HG02763 (cell line): ENCODE results near the gene PRRG2.
A peak's percentile ranks its signal among the peaks of the same experiment; 100 is the strongest.

Experiments
- ATAC-seq: cut with Tn5 transposase; IDR thresholded peaks from one replicate; pipeline ENCODE4 v1.9.1; 2021; ENCODE audit warnings: mild to moderate bottlenecking, moderate library complexity; ENCODE audit not compliant: unreplicated experiment

Gene PRRG2

DNA sequence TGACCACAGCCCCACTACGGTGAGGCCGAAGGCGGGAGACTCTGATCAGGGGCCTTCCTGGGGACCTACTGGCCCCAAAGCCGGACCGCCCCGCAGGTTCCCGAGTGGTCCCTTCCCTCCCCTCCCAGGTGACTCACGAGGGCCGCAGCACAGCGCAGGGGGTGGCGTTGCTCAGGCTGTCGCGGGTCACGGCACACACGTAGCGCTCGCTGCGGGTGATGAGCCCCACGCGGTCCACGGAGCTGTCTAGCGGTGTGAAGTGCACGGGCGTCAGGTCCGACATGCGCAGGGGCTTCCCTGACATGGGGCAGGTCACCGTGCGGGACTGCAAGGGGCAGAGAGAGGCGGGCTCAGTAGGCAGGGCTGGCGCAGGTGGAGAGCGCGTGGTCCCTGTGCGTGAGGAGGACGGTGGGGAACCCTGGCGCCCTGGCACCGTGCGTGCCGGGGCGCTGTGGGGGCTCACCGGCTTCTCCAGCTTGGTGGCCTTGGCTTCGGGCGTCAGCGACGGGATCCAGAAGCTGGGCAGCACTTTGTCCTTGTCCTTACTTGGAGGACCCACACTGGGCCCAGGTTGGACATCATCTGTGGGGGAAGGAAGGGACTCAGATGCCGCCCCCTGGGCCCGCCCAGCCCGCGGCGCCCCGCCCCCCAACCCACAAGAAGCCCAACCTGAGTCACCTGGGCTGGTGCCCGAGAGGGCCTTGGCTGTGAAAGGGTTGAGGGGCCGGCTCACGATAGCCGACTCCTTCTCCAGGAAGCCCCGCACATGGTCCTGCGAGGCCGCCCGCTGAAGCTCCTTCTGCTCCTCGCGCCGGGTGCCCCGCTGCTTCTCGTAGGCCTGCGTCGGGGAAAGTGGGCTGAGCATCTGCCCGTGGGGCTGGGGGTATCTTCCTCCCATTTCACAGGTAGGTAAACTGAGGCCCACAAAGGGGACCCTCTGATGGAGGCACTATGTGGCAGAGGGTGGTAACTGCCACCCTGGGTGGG is 24.4 kb upstream of the PRRG2 start:
- ATAC-seq = no peak

DNA sequence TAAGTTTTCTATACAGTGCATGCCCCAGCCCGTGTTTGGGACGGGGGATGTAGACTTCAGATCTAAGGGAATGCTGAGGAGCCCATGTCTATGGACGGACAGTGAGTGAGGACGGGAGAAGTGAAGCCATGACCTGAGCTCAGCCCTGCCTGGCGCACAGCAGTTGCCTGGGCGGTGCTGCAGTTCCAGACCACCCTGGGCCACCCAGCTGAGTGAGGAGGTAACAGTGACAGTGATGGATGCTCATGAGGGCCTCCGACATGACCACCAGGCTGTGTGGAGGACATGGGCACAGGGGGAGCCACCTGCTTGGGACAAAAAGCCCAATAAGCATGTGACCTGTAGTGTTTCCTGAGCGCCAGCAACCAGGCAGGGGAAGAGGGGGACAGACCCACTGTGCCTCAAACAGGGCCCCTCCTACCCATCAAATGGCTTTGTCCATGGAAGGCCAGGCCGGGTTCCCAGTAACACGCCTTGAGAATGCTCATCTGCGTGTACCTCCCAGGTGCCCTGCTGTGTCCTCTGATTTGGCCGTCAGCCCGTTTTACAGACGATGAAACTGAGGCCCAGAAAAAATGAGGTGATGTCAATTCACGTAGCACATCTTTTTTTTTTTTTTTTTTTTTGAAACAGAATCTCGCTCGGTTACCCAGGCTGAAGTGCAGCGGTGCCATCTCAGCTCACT is 23.3 kb upstream of the PRRG2 start:
- no peak for ATAC-seq

GRCh38 chr19:49558591-49558990 is 22.5 kb upstream of the PRRG2 start:
- ATAC-seq = no peak

DNA sequence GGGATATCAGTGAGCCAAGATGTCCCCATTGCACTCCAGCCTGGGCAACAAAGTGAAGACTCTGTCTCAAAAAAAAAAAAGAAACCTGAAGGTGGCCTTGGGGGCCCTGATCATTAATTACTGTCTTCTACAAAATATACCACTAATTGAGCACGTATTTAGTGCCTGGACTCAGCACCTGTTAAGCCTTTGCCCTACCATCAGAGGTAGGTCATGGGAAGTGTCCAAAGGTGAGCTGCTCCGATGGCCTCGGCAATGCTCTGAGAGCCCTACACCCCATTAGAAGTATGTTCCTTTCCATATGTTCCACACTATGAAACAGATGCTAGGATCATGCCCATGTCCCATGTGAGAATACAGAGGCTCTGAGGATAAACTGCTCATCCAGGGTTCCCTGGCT is 21.7 kb upstream of the PRRG2 start:
- no peak for ATAC-seq

GRCh38 chr19:49559928-49560327 is 21.2 kb upstream of the PRRG2 start:
- no peak for ATAC-seq

- ATAC-seq = no peak
Observed at GRCh38 chr19:49560358-49560900, 20.7 kb upstream of the PRRG2 start.

DNA sequence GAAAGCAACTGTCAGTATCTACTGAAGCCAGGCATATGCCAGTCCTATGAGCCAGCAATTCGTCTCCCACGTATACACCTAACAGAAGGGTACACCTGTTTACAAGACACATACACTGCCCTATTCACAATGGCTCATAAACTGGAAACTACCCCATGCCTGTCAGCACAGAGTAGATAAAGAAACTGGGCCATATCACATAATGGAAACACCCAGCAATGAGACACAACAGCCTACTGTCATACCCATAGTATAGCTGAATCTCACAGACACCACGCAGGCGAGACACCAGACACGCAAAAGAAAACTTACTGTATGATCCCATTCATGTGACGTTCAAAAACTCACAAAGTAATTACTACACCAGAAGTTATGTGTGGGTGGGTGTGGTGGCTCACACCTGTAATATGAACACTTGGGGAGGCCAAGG is 16.5 kb upstream of the PRRG2 start:
- no peak for ATAC-seq

- ATAC-seq = no peak
Observed at GRCh38 chr19:49565261-49565660, 15.9 kb upstream of the PRRG2 start.

GRCh38 chr19:49566302-49566701 is 14.8 kb upstream of the PRRG2 start:
- no peak for ATAC-seq

- ATAC-seq = no peak
Observed at GRCh38 chr19:49567861-49568441, 13.2 kb upstream of the PRRG2 start.

GRCh38 chr19:49570138-49570856 is 10.8 kb upstream of the PRRG2 start:
- no peak for ATAC-seq

DNA sequence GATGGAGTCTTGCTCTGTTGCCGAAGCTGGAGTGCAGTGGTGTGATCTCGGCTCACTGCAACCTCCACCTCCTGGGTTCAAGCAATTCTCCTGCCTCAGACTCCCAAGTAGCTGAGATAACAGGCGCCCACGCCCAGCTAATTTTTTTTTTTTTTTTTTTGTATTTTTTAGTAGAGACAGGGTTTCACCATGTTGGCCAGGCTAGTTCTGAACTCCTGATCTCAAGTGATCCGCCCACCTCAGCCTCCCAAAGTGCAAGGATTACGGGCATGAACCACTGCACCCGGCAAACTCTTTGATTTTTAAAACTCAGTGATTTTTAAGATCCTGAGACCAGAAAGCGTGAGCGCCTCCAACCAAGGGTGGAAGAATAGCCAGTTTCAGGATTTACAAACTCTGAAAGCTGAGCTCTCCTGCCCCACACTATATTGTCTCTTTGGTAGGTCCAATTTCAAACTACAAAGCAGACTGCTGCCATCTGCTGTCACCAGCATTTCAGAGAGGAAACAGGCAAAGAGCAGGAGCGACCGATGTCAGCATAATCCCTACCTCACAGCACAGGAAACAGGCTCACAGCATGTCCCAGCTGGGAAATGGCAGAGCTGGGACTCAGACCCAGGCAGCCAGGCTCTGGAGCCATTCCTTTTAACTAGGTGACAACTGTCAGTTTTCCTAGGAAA is 10.0 kb upstream of the PRRG2 start:
- ATAC-seq = no peak

DNA sequence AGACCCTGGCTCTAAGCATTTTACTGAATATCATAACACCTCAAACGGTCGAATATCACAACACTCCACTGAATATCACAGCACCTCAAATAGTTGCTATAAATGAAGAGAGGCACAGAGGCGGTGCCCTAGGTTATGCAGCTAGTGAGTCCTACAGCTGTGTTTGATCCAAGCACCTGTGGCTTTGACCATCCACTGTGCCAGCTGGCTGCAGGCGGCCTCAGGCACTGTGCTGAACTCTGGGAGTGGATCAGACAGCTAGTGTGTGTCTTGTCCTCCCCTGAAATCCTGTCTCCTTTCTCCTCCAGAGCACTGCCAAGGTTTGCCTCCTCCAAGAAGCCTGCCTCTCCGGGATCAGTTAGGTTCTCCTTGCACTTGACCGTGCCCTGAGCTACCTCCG is 8.1 kb upstream of the PRRG2 start:
- ATAC-seq = no peak

- no peak for ATAC-seq
Observed at GRCh38 chr19:49573425-49573824, 7.7 kb upstream of the PRRG2 start.

DNA sequence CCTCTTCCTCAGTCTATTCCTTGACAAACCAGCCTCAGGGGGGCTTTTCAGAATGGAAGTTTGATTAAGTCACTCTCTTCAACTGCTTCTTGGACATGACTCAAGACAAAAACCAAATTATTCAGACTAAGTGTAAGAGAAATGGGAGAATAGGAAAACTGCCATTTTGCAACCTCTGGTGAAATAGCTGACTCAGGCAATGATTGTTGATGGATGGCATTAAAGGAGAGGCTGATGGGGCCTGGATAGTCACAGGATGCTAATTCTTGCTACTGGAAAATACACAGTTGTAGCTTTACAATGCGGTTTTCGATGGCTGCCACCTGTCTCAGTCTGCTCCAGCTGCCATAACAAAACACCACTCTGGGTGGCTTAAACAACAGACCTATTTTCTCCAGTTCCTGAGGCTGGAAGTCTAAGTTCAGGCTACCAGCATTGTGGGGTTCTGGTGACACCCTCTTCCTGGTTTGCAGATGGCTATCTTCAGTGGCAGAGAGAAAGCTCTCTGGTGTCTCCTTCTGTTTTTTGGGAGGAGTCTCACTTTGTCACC is 6.8 kb upstream of the PRRG2 start:
- ATAC-seq = no peak

GRCh38 chr19:49579193-49579592 is 1.9 kb upstream of the PRRG2 start:
- no peak for ATAC-seq

GRCh38 chr19:49579947-49580263 is 1.2 kb upstream of the PRRG2 start:
- ATAC-seq = no peak

GRCh38 chr19:49580264-49581006 is 681 bp upstream of the PRRG2 start, which contains the start of gene NOSIP:
Gene NOSIP (minus strand): TSS chr19:49580556. CDS start chr19:49560691, 19,865 bp downstream.
- ATAC-seq = peak; percentile 90

GRCh38 chr19:49583239-49583638 is 2.1 kb downstream of the PRRG2 start:
- no peak for ATAC-seq
